AG09319 (cell line): Measurements from ENCODE around the gene ACTL7B.

Experiments used
- DNase-seq: peaks from one replicate; pipeline ENCODE4 v3.0.0-alpha.2; 2010; ENCODE audit warnings: low read depth; ENCODE audit errors: extremely low read depth
- TF ChIP-seq, protein P1 (sequence below): IDR thresholded peaks from 2 replicates; pipeline ENCODE4 v1.5.1; 2011; ENCODE audit warnings: low read depth, mild to moderate bottlenecking, inconsistent platforms, low read length, moderate library complexity

ACTL7B gene

DNA sequence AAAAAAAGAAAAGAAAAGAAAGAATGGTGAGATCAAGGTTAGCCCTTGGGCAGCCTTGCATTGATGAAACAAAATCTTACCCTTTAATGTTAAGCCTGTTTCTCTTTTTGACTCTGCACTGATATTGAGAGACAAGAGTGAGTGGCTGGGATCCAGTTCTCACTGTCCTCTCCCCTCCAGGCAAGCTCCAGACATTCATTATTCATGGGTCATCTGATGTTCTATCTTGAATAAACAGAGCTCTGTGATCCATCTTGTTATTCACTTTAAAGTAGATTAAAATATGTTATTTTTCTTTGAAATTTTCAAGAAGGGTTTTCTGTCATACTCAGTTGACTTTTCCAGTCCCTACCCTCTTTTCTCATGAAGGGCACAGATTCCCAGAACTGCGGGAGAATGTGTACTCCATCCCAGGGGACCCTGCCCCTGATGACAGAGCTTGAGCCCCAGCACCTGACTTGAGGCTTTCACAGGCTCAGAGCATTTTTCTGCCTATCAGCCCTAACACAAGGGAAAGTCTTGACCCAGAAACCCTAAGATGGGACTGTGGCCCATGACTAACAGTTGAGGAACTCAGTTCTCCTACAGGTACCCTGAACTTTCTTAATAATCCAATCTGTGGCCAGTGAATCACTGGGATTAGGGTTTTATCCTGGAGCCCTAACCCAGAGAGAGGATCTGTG is 24.1 kb downstream of the ACTL7B start:
- TF ChIP-seq, protein P1, sequence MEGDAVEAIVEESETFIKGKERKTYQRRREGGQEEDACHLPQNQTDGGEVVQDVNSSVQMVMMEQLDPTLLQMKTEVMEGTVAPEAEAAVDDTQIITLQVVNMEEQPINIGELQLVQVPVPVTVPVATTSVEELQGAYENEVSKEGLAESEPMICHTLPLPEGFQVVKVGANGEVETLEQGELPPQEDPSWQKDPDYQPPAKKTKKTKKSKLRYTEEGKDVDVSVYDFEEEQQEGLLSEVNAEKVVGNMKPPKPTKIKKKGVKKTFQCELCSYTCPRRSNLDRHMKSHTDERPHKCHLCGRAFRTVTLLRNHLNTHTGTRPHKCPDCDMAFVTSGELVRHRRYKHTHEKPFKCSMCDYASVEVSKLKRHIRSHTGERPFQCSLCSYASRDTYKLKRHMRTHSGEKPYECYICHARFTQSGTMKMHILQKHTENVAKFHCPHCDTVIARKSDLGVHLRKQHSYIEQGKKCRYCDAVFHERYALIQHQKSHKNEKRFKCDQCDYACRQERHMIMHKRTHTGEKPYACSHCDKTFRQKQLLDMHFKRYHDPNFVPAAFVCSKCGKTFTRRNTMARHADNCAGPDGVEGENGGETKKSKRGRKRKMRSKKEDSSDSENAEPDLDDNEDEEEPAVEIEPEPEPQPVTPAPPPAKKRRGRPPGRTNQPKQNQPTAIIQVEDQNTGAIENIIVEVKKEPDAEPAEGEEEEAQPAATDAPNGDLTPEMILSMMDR: no peak
- DNase-seq: no peak

DNA sequence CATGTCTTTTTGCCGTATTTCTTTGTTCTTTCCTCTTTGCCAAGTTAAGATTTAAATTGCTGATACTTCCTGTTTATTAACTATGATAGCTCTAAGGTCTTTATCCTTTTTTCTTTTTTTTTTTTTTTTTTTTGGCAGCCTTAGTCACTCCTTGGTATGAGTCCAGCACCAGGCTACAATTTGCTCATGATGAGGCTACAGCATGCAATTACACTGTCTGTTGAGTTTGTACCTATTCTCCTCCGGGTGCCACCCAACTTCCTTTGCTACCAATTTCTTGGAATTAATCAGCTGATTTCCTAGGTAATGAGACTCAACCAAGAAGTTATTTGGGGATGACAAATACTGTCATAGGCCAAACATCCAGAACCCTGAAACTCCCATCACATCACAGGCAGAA is 25.5 kb downstream of the ACTL7B start:
- no peak for DNase-seq
- TF ChIP-seq, protein P1: no peak

DNA sequence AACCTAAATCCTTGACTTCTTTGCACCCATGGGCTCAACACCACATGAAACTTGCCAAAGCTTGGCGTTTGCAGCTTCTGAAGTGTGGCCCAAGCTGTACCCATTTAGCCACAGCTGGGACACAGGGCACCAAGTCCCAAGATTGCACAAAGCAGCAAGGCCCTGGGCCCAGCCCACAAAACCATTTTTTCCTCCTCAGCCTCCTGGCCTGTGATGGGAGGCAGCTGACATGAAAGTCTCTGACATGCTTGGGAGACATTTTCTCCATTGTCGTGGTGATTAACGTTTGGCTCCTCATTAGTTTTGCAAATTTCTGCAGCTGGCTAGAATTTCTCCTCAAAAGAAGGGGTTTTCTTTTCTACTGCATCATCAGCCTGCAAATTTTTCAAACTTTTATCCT is 32.0 kb downstream of the ACTL7B start:
- DNase-seq: no peak
- TF ChIP-seq, protein P1: no peak

DNA sequence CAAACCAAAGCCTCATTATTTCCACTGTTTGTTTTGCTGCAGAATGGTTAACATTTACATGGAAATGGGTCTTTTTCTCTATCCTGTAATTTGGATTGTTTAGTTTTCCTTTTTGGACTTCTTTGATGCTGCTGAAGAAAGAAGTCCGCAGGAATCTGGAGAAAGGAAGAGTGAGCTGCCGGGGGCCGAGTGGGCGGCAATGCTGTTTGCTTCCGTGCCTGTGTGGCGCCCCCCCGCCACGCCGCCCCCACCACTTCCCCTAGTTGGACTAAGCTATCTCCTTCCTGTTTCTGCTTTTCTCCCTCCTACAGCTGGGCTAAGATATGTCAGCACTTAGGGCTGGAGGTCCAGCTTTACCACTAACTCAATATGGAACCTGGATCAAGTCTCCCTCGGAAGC is 39.7 kb downstream of the ACTL7B start:
- TF ChIP-seq, protein P1: no peak
- no peak for DNase-seq

DNA sequence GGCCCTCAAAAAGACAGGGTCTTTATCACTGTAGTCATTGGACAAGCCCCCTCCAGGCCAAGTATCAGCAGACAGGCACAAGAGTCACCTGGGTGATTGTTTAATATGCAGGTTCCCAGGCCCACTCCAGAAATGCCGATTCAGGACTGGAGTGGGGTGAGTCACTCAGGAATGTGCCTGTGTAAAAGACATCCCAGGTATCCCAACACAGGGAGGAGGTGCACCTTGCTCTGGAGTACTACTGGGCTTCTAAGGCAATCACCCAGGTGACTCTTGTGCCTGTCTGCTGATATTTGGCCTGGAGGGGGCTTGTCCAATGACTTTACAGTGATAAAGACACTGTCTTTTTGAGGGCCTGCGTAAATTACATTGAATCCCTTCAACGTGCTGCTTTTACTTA is 40.6 kb downstream of the ACTL7B start:
- TF ChIP-seq, protein P1: no peak
- no peak for DNase-seq

DNA sequence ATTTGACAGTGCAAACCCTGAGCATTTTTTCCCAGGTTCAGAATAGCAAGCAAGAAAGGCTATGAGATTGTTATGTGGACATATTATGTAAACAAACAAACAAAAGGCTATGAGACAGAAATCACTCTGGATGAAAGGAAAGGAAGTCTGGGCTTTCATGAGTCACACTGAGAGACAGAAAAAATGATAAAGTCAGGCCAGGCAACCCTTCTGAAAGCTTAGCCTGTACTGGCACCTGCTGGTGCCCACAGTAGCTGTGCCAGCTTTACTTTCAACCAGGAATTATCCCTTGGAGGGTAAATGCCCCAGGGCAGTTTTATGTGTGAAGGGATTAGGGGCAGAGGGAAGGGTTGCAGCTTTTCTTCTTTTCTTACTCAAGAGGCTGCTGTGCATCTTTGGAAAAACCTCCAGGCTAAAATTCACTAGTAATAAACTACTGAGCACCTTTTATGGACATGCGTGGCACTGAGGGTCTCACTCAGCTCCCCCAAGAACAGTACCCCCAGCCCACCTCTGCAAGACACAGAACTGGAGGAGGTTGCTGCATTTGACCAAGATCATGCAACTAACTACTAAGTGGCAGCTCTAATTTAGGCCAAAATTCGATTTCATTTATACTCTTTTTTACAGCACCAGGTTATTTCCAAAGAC is 41.7 kb downstream of the ACTL7B start:
- DNase-seq: peak; percentile 0
- TF ChIP-seq, protein P1: peak; percentile 49

DNA sequence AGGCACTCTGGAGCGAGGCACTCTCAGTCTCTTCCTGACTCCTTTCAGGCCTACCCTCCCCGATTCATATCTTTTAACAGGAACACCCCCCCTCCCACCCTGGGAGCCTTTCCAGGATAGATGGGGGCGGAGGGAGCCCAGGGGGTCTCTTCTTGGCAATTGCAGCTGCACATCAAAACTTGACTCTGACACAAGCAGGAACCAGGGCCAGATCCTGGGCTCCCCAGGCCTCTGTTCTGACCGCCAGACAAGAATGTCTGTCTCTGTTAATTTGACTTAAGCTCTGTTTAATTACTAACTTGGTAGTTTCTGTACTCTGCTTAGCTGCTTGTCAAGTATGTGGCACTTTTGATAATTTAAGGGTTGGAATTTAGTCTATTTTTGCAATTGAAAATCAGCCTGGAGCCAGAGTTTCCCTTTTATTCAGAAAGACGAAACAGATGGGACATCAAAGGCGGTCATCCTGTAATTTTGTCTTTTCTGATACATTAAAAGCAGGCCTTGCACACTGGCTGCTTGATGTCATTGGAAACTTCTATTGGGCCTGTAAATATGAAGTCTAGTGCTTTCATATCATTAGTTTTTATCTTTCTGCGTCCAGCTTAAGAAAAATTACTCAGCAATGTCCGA is 43.3 kb downstream of the ACTL7B start:
- TF ChIP-seq, protein P1: no peak
- DNase-seq: no peak
